Measurements from ENCODE around the gene DDX21. TPM values are rescaled to one million over a fixed set of nuclear protein-coding genes. Genes with fewer than 3 reads are reported as not detected.
"Not testable (repeated sequence)": the region's sequence is repeated elsewhere in the genome, so short reads cannot be mapped to it uniquely, and the experiment has no call there.

The DDX21 gene
- polyA plus RNA-seq (2013, experiment 1 of 2; ENCODE audit: insufficient read length): 74.2 TPM
- 49.4 TPM for polyA plus RNA-seq (2013, experiment 2 of 2; ENCODE audit: insufficient read length)

- DNase-seq: peak; percentile 92
Measured at GRCh38 chr10:68955832-68956532, at the start of gene DDX21. Gene DDX21, plus strand, starts transcription at chr10:68956170. Its CDS starts 56 bp downstream, at chr10:68956226.

- DNase-seq: no peak
Measured at GRCh38 chr10:68924593-68924992, 31.4 kb upstream of the DDX21 start.

- no peak for DNase-seq
Measured at GRCh38 chr10:68925489-68925888, 30.5 kb upstream of the DDX21 start.

GRCh38 chr10:68929157-68929556, 26.8 kb upstream of the DDX21 start:
- not testable (repeated sequence) for DNase-seq

- DNase-seq: not testable (repeated sequence)
Measured at GRCh38 chr10:68929888-68930287, 26.1 kb upstream of the DDX21 start.

- DNase-seq: not testable (repeated sequence)
Measured at GRCh38 chr10:68932860-68933259, 23.1 kb upstream of the DDX21 start.

- no peak for DNase-seq
Measured at GRCh38 chr10:68934994-68935393, 21.0 kb upstream of the DDX21 start.

GRCh38 chr10:68938117-68938516, 17.9 kb upstream of the DDX21 start:
- no peak for DNase-seq

- DNase-seq: no peak
Measured at GRCh38 chr10:68938884-68939283, 17.1 kb upstream of the DDX21 start.

GRCh38 chr10:68940917-68941316, 15.1 kb upstream of the DDX21 start:
- not testable (repeated sequence) for DNase-seq

- no peak for DNase-seq
Measured at GRCh38 chr10:68950598-68950997, 5.4 kb upstream of the DDX21 start.

GRCh38 chr10:68954904-68955303, 1.1 kb upstream of the DDX21 start:
- DNase-seq: no peak

GRCh38 chr10:68955355-68955831, 577 bp upstream of the DDX21 start:
- no peak for DNase-seq

GRCh38 chr10:68957284-68957615, 1.3 kb downstream of the DDX21 start:
- DNase-seq: no peak

GRCh38 chr10:68957654-68958053, 1.7 kb downstream of the DDX21 start:
- peak; percentile 1 for DNase-seq

- DNase-seq: no peak
Measured at GRCh38 chr10:68959695-68960527, 3.9 kb downstream of the DDX21 start.

- no peak for DNase-seq
Measured at GRCh38 chr10:68963151-68963550, 7.2 kb downstream of the DDX21 start.

- no peak for DNase-seq
Measured at GRCh38 chr10:68973975-68974374, 18.0 kb downstream of the DDX21 start.

- DNase-seq: not testable (repeated sequence)
Measured at GRCh38 chr10:68975936-68976473, 20.0 kb downstream of the DDX21 start.

- DNase-seq: not testable (repeated sequence)
Measured at GRCh38 chr10:68979738-68980137, 23.8 kb downstream of the DDX21 start.

GRCh38 chr10:68981074-68981473, 25.1 kb downstream of the DDX21 start:
- DNase-seq: no peak

GRCh38 chr10:68982389-68982788, 26.4 kb downstream of the DDX21 start:
- no peak for DNase-seq

GRCh38 chr10:68987611-68988010, 31.6 kb downstream of the DDX21 start:
- no peak for DNase-seq

All from fibroblast of skin of back (primary cell).